NCI-H1417 treated with DMSO at 0.1 percent for 48 hours (cell line): ENCODE measurements around the gene OPHN1.

ENCODE experiments used
- DNase-seq: peaks from one replicate; lab custom pipeline; 2025; lab: John Stamatoyannopoulos, UW

The OPHN1 gene

GRCh38 chrX:68060506-68061205 lies 372.6 kb downstream of the OPHN1 start:
- DNase-seq, result no peak

- no peak for DNase-seq
These were observed 373.8 kb downstream of the OPHN1 start for GRCh38 chrX:68059469-68059868.

GRCh38 chrX:68049466-68049865 lies 383.8 kb downstream of the OPHN1 start:
- no peak for DNase-seq

GRCh38 chrX:68048774-68049173 lies 384.5 kb downstream of the OPHN1 start:
- DNase-seq, result no peak

- DNase-seq, result no peak
These were observed 388.2 kb downstream of the OPHN1 start for GRCh38 chrX:68045008-68045577.

GRCh38 chrX:68043713-68044438 lies 389.4 kb downstream of the OPHN1 start:
- no peak for DNase-seq

GRCh38 chrX:68041110-68041509 lies 392.2 kb downstream of the OPHN1 start:
- DNase-seq, result no peak

- DNase-seq, result no peak
These were observed 414.8 kb downstream of the OPHN1 start for GRCh38 chrX:68018248-68019203.

GRCh38 chrX:67998540-67998939 lies 434.8 kb downstream of the OPHN1 start:
- DNase-seq, result no peak
